HG03175 (cell line): ENCODE measurements around the gene AUTS2.
"Not testable (repeated sequence)": the region's sequence is repeated elsewhere in the genome, so short reads cannot be mapped to it uniquely, and the experiment has no call there.

Experiments used
- ATAC-seq: cut with Tn5 transposase; IDR thresholded peaks from one replicate; pipeline ENCODE4 v1.9.1; 2021; ENCODE audit warnings: mild to moderate bottlenecking, moderate library complexity; ENCODE audit not compliant: unreplicated experiment

Gene AUTS2

DNA sequence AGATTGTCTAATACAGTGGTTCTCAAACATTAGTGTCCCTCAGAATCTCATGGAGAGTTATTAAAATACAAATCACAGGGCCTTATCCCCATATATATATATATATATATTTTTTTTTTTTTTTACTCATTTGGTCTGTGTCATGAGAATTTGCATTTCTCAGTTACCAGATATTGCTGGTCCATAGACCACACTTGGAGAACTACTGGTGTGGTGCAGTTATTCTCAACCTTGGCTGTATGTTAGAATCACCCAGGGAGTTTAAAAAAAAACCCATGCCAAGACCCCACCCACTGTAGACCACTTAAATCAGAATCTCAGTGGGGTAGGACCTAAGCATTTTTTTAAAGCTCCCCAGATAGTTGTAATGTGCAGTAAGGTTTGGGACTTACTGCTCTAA, 179.9 kb downstream of the AUTS2 start:
- ATAC-seq: no peak

GRCh38 chr7:69780379-69780778, 182.1 kb downstream of the AUTS2 start:
- no peak for ATAC-seq

- no peak for ATAC-seq
Measured at GRCh38 chr7:69781412-69781846, 183.2 kb downstream of the AUTS2 start.

GRCh38 chr7:69782917-69783684, 184.8 kb downstream of the AUTS2 start:
- ATAC-seq: no peak

GRCh38 chr7:69786130-69786529, 187.9 kb downstream of the AUTS2 start:
- ATAC-seq: not testable (repeated sequence)

DNA sequence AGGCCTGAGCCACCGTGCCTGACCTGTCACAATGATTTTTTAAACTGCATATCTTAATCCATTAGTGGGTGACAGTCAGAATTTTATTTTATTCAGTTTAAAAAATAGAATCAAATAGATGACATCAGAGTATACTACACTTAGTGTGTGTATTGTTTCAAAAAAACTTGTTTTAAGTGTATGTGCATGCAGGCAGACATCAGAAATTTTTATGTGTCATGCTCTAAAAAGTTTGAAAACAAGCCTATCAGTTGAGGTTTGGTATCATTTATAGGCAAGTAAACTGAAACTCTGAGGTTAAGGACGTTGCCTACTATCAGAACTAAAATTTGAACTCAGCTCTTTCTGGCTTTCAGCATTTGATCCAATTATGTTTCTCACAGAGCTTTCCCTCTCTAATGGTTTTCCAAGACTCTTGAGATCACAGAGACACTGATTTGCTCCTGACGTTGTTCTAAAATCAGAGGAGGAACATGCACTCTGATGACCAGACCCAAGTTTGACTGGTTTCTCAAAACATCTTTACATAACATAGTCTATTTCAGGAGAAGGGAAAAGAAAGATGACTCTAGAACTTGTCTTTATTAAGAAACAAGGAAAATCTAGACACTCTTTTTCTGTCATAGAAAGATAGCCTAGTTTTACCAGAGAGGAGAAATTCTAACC, 188.6 kb downstream of the AUTS2 start:
- ATAC-seq: no peak

DNA sequence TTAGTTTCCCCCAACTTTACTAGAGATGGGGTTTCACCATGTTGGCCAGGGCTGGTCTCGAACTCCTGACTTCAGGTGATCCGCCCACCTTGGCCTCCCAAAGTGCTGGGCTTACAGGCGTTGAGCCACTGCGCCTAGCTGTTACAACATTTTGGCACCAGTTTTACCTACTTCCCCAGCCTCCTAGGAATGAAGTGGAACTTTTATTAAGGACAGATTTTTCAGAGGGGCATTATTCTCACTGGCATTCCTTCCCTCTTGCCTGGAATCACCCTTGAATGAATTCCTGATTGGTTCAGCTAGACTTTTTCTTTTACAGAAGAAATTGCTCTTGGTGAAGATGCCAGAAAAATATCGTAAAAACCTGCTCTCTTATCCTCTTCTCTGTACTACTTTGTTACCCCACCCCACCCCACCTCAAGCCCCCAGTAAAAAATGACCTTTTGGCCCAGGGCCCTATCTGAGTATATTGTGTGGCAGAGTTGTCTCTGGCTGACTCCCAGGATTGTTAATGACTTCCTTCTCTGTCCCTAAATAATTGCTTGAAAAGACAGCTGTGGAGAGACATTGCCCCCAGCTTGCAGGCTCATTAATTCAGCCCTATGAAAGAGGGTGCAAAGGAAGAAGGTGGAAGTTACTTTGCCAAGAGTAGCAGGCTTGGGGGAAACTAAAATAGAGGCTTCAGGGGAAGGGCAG, 189.6 kb downstream of the AUTS2 start:
- no peak for ATAC-seq

DNA sequence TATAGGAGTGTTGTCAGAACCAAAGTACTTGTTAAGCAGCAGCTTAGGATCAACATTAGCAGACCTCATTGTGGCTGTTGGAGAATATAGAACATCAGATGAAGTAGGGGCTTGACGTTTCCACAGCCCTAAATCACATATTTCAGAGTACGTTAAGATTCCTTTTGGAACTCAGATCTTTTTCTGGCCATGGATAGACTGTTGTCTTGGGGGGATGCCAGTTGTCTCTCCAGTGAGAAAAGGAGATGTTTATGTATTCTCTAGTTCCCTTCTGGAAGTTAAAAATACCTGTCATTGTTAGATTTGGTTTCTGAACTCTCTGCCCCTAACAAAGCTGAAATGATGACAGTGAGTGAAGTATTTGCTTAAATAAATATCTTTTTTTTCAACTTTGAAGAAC, 191.3 kb downstream of the AUTS2 start:
- ATAC-seq: no peak

DNA sequence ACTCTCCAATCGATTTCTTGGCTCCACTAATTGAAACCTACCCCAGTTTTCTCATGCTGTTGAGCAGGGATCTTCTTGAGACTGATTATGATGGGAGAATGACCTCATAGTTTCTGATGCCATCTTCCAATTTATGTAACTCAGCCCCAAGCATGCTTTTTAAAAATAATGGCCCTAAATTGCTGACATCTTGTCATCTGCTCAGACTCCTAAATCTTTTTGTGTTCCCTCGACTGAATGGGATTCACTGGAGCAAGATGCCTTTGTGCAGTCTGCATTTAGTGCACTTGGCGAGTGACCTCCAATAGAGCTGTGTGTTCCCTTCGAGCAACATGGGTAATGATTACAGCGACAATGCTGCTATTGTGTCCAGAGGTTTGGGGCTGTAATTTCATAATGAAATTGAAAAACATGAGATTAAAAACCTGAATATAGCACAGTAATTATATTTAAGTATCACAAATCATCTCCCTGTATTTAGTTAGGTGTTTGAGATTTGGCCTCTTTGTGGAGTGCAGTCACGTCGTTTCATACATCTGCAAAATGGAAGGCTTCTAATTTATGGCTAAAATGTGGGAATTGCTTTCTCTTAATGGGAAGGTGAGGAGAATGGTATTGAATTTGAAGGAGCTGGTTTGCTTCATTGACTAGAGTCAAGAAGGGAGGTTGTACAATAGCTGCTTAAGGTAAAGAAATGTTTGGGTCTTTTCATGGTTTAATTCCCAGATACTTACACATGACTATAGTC, 192.9 kb downstream of the AUTS2 start:
- no peak for ATAC-seq

DNA sequence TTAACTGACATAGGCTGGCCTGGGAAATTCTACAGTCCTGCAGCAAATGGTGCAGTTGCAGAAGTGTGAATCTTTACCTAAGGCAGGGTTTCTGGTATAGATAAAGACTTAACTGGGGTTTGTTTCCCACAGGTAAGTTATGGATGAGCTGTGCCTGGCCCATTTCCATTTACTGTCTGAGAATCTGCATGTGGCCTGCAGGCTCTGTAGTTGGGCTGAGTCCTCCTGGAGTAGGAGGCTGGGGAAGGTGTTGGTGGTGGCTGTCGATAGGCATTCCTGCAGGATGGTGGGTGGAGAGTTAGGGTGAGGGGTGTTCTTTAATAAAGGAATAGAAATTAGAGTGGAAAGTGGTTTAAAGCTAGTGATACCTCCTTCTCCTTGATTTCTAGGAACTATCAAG, 193.5 kb downstream of the AUTS2 start:
- no peak for ATAC-seq

DNA sequence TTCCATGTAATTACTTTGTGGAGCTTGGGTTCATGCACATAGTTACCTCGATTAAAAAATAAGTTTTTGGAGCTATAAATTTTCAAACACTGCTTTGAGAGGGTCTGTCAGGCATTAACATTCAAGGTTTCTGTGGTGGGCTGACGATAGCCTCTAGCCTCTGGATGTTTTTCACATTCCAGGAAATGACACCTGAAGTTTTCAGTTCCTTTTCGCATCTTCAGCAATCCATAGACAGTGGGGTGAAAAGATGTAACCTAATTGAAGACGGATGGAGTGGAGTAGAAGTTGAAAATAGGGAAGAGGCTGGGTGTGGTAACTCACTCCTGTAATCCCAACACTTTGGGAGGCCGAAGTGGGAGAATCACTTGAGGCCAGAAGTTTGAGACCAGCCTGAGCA, 197.7 kb downstream of the AUTS2 start:
- ATAC-seq: no peak

GRCh38 chr7:69796416-69796815, 198.1 kb downstream of the AUTS2 start:
- ATAC-seq: no peak

- no peak for ATAC-seq
Measured at GRCh38 chr7:69799048-69799697, 200.9 kb downstream of the AUTS2 start.

DNA sequence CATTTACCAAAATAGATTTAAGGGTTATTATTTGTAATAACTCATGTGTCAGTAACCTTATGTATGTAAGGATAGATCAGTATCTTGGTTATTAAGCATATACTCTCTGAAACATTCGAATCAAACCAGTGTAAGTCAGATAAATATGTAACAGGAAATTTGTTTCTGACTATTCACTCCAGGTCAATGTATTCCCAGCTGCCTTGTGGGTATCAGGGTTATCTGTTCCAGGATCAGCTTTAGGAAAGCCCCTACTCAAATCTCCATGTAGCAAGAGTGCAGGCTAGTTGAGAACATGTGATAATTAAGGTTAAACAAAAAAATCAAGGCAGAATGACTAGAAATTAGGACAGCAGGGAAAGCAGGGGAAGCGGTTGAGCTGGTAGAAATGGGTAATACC, 201.7 kb downstream of the AUTS2 start:
- ATAC-seq: no peak

- no peak for ATAC-seq
Measured at GRCh38 chr7:69800495-69800894, 202.2 kb downstream of the AUTS2 start.

DNA sequence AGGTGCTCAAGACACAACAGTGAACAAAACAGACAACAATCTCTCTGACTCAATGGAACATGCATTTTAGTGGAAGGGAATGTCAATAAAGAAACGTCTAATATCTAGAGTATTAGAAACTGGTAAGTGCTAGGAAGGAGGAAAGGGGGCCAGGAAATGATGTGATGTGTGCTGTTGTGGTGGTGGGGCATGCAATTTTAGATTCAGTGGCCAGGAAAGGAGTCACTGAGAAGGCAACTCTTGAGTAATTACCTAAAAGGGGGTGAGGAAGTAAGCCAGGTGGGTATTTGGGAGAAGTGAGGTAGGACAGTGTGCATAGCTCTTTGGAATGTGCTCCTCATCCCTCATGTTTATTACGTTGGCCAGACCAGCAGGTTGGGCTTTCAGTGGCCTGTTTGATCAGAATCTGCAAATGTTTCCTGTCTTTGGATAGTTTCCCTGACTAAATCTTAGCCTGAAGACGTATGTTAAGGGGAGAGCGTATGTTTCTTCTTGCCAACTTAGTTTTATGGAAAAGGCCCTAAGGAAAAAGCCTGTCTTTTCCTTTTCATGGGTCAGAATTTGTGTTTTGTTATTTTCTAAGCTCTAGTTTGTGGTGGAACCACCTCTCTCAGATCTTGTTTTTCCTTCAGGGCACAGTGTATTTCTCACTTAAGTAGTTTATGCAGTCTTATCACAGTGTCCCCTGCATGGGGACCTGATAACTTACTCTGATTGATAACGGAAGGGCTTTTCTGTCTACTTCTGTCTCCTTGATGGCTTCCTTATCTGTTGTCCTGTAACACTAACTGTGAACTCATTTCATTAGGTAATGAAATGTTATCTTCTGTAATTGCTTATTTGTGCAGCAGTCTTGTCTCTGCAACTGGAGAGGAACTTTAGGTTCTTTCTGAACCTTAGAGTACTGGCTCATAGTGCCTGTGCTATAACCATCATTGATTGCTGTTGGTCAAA, 203.7 kb downstream of the AUTS2 start:
- no peak for ATAC-seq

DNA sequence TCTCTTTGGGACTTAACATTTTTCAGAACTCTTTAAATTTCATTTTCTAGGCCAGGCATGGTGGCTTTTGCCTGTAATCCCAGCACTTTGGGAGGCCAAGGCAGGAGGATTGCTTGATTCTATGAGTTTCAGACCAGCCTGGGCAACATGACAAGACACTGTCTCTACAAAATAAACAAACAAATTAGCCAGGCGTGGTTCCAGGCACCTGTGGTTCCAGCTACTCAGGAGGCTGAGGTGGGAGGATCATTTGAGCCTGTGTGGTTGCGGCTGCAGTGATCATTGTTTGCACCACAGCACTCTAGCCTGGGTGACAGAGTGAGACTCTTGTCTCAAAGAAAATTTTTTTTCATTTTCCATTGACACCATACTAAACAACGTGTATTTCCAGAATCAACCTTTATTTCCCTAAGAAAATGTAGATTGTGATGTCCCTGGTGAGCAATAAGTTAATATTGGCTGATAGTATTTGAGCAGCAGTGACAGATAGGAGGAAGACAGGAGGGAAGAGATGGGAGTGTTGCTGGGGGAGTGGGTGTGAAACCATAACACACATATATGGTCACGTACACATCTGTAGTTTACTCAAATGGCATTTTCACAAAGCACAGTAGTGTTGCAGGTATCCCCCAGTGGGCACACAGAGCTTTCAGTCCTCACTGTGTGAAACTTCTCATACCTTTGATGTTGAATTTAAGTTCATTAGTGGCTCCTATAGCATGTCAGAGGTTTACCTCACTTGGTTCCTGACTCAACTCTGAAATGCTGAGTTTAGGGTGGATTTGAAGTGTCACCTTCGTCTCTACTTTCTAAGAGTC, 205.6 kb downstream of the AUTS2 start:
- peak; percentile 91 for ATAC-seq

- no peak for ATAC-seq
Measured at GRCh38 chr7:69804962-69805361, 206.7 kb downstream of the AUTS2 start.

DNA sequence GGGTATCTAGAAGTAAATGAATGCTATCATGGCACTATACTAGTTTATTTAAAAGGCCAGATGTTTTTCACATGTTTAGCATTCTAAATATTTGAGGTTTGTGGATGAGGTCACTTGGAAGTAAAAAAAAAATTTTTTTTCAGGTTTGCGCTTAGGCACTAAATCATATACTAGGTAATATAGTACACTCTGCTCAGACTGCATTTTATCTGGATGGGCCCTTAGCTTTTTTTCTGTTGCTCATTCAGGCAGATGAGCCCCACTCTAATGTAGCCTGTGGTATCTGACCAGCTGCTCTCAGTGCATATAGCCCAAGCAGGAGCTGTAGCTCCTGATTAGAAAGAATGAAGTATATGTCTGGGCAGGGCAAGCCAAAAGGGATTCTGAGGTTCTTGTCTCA, 210.1 kb downstream of the AUTS2 start:
- no peak for ATAC-seq
